Smooth muscle cell (in vitro differentiated cells): Measurements from ENCODE around the gene RNASEH1. TPM values are rescaled to one million over a fixed set of nuclear protein-coding genes. Genes with fewer than 3 reads are reported as not detected.
"Not testable (repeated sequence)": the region's sequence is repeated elsewhere in the genome, so short reads cannot be mapped to it uniquely, and the experiment has no call there.

ENCODE experiments used
- DNase-seq: peaks from one replicate; lab custom pipeline; 2025; ENCODE audit not compliant: unreplicated experiment; lab: John Stamatoyannopoulos, UW
- H2AFZ ChIP-seq: fragments of 200-600 bp; sonication (generic); 2 replicates; pipeline ENCODE4 v1.6.0; 2016; ENCODE audit warnings: antibody characterized with exemption, low read depth, mild to moderate bottlenecking
- H3F3A ChIP-seq: fragments of 200-600 bp; sonication (generic); 2 replicates; pipeline ENCODE4 v1.6.0; 2017; ENCODE audit warnings: antibody characterized with exemption, low read depth
- H3K27ac ChIP-seq: fragments of 200-600 bp; sonication (generic); 2 replicates; pipeline ENCODE4 v1.5.1; 2016; ENCODE audit warnings: low read depth, mild to moderate bottlenecking
- H3K27me3 ChIP-seq: fragments of 200-600 bp; sonication (generic); 2 replicates; pipeline ENCODE4 v1.6.1; 2016; ENCODE audit warnings: low read depth, mild to moderate bottlenecking
- H3K36me3 ChIP-seq: fragments of 200-600 bp; sonication (generic); 2 replicates; pipeline ENCODE4 v1.5.1; 2016; ENCODE audit warnings: low read depth
- H3K4me1 ChIP-seq: fragments of 200-600 bp; sonication (generic); 2 replicates; pipeline ENCODE4 v1.5.1; 2016; ENCODE audit warnings: low read depth
- H3K4me2 ChIP-seq: fragments of 200-600 bp; sonication (generic); 2 replicates; pipeline ENCODE4 v1.6.0; 2016; ENCODE audit warnings: mild to moderate bottlenecking
- H3K4me3 ChIP-seq: fragments of 200-600 bp; sonication (generic); 2 replicates; pipeline ENCODE4 v1.5.1; 2016; ENCODE audit warnings: mild to moderate bottlenecking
- H3K79me2 ChIP-seq: fragments of 200-600 bp; sonication (generic); 2 replicates; pipeline ENCODE4 v1.6.0; 2016; ENCODE audit warnings: low read depth, mild to moderate bottlenecking
- H3K9ac ChIP-seq: fragments of 200-600 bp; sonication (generic); 2 replicates; pipeline ENCODE4 v1.6.0; 2016; ENCODE audit warnings: low read depth
- H3K9me3 ChIP-seq: fragments of 200-600 bp; sonication (generic); replicated peaks from 2 replicates; pipeline ENCODE4 v1.5.1; 2016; ENCODE audit warnings: low read depth
- H4K20me1 ChIP-seq: fragments of 200-600 bp; sonication (generic); 2 replicates; pipeline ENCODE4 v1.6.0; 2016; ENCODE audit warnings: low read depth
- CTCF ChIP-seq: fragments of 200-600 bp; sonication (generic); IDR thresholded peaks from 2 replicates; pipeline ENCODE4 v1.5.1; 2017; ENCODE audit warnings: borderline replicate concordance, mild to moderate bottlenecking, antibody characterized with exemption; ENCODE audit not compliant: insufficient read depth, poor library complexity, severe bottlenecking
- WGBS: methylation state at CpG from one replicate; pipeline ENCODE4 v1.1.7; 2016; ENCODE audit warnings: low lambda C conversion rate; 5-methylcytosine and 5-hydroxymethylcytosine counted together
- polyA plus RNA-seq: library from polyadenylated mRNA; unstranded; fragments of >200 nt; fragmentation: Nextera tagmentation; extraction: Ambion mirVana; gene quantifications from 2 replicates; pipeline ENCODE4 v1.2.1, GENCODE V29; 2016
- total RNA-seq: library from RNA; depleted of rRNA; stranded (reverse); fragments of >200 nt; gene quantifications from 2 replicates; pipeline ENCODE4 v1.2.3, GENCODE V29; 2014

RNASEH1 gene
- total and polyA plus RNA-seq, 2 experiments from 2014 or later, result 18.3 to 39.2 TPM

- Histone ChIP-seq H3K27me3 (no peaks in the 10 kb centered on the region), H2AFZ (no peak overlapping the region), H3K27ac (no peak overlapping the region), H3K9me3 (no peaks in the 10 kb centered on the region), H3K4me2 (no peak overlapping the region), H3K4me1 (no peaks in the 10 kb centered on the region), H4K20me1 (peaks cover 30% of the 10 kb centered on the region), H3K79me2 (peaks cover 12% of the 10 kb centered on the region), H3K36me3 (peaks cover 11% of the 10 kb centered on the region), H3K4me3 (no peak overlapping the region), H3K9ac (no peak overlapping the region), H3F3A (peaks cover 24% of the 10 kb centered on the region)
- 66% methylated on average over 6 of the region's 6 CpGs for WGBS
- DNase-seq, result no peak
- TF ChIP-seq CTCF, result no peak
Observed at GRCh38 chr2:3584076-3584475, 25.9 kb upstream of the RNASEH1 start.

- peaks cover 55% of the 10 kb centered on the region for H4K20me1 ChIP-seq
- H3K36me3 ChIP-seq, result peaks cover 18% of the 10 kb centered on the region
- peaks cover 22% of the 10 kb centered on the region for H3K4me1 ChIP-seq
- no peak for TF ChIP-seq CTCF
- peaks cover 37% of the 10 kb centered on the region for H3K79me2 ChIP-seq
- no peak overlapping the region for H3K9ac ChIP-seq
- H3K9me3 ChIP-seq, result no peaks in the 10 kb centered on the region
- WGBS, result 96% methylated on average over 13 of the region's 13 CpGs
- no peak overlapping the region for H3K27ac ChIP-seq
- no peak overlapping the region for H3K4me3 ChIP-seq
- H3K4me2 ChIP-seq, result no peak overlapping the region
- no peaks in the 10 kb centered on the region for H3K27me3 ChIP-seq
- DNase-seq, result no peak
- H3F3A ChIP-seq, result peaks cover 38% of the 10 kb centered on the region
- H2AFZ ChIP-seq, result no peak overlapping the region
Observed at GRCh38 chr2:3581367-3582262, 23.5 kb upstream of the RNASEH1 start.

- no peak overlapping the region for H3K4me2 ChIP-seq
- H3K9ac ChIP-seq, result no peak overlapping the region
- H3K9me3 ChIP-seq, result no peaks in the 10 kb centered on the region
- no peaks in the 10 kb centered on the region for H3K27me3 ChIP-seq
- peaks cover 18% of the 10 kb centered on the region for H3K36me3 ChIP-seq
- 97% methylated on average over 5 of the region's 5 CpGs for WGBS
- H3K4me1 ChIP-seq, result peaks cover 28% of the 10 kb centered on the region
- H2AFZ ChIP-seq, result no peak overlapping the region
- peaks cover 66% of the 10 kb centered on the region for H4K20me1 ChIP-seq
- H3K79me2 ChIP-seq, result peaks cover 48% of the 10 kb centered on the region
- peaks cover 37% of the 10 kb centered on the region for H3F3A ChIP-seq
- no peak overlapping the region for H3K27ac ChIP-seq
- DNase-seq, result no peak
- no peak overlapping the region for H3K4me3 ChIP-seq
- no peak for TF ChIP-seq CTCF
Observed at GRCh38 chr2:3580449-3580848, 22.3 kb upstream of the RNASEH1 start.

GRCh38 chr2:3578987-3579386 lies 20.9 kb upstream of the RNASEH1 start:
- H3K4me2 ChIP-seq, result peak overlapping the region; percentile 100
- no peak for TF ChIP-seq CTCF
- 95% methylated on average over 5 of the region's 5 CpGs for WGBS

GRCh38 chr2:3576263-3576630 lies 18.1 kb upstream of the RNASEH1 start:
- Histone ChIP-seq H3F3A (peaks cover 29% of the 10 kb centered on the region), H3K4me2 (peak overlapping the region; percentile 100), H3K9ac (peak overlapping the region; percentile 99), H3K4me3 (peak overlapping the region; percentile 93), H4K20me1 (peaks cover 59% of the 10 kb centered on the region), H3K4me1 (peaks cover 28% of the 10 kb centered on the region), H3K79me2 (peaks cover 51% of the 10 kb centered on the region), H3K27ac (peak overlapping the region; percentile 83), H3K36me3 (peaks cover 18% of the 10 kb centered on the region)
- not testable (repeated sequence) for DNase-seq, H2AFZ ChIP-seq, H3K27me3 ChIP-seq, H3K9me3 ChIP-seq
- 65% methylated on average over 10 of the region's 10 CpGs for WGBS

More at GRCh38 chr2:3578987-3579386, 20.9 kb upstream of the RNASEH1 start:
- Histone ChIP-seq H2AFZ (no peak overlapping the region), H3K36me3 (peaks cover 18% of the 10 kb centered on the region), H3K9ac (peak overlapping the region; percentile 19), H3K27me3 (no peaks in the 10 kb centered on the region), H3K9me3 (no peaks in the 10 kb centered on the region), H3K27ac (peak overlapping the region; percentile 83), H3K4me3 (no peak overlapping the region), H3F3A (peaks cover 34% of the 10 kb centered on the region), H3K79me2 (peaks cover 51% of the 10 kb centered on the region), H4K20me1 (peaks cover 67% of the 10 kb centered on the region), H3K4me1 (peaks cover 28% of the 10 kb centered on the region)
- no peak for DNase-seq
